GM12878 (cell line): Measurements from ENCODE around the gene CHD6. TPM values are rescaled to one million over a fixed set of nuclear protein-coding genes. Genes with fewer than 3 reads are reported as not detected.

Experiments used
- ATAC-seq: fragments of 200-7000 bp; cut with Tn5 transposase; 3 replicates; pipeline ENCODE4 v1.9.1; 2020; ENCODE audit warnings: mild to moderate bottlenecking, moderate library complexity
- BruUV-seq: library from RNA; stranded (reverse); fragments of 400-500 nt; replicated peaks from 2 replicates; lab custom pipeline; 2021; lab: Mats Ljungman, UMichigan
- CTCF ChIA-PET: fragments of 300-600 bp; sonication (Branson Sonifier 250); formaldehyde crosslinking; extraction: SDS; loops from one replicate; lab custom pipeline; 2021; ENCODE audit warnings: inconsistent platforms; lab: Yijun Ruan, JAX
- POLR2A ChIA-PET: fragments of 350-600 bp; formaldehyde crosslinking; extraction: SDS; loops from one replicate; lab custom pipeline; 2021; ENCODE audit warnings: inconsistent platforms; lab: Charles Lee
- RAD21 ChIA-PET: fragments of 300-600 bp; sonication (Branson Sonifier 250); formaldehyde crosslinking; loops from one replicate; lab custom pipeline; 2023; ENCODE audit warnings: antibody characterized with exemption; ENCODE audit not compliant: unreplicated experiment; lab: Charles Lee
- SMC1A ChIA-PET: fragments of 300-600 bp; sonication (Branson Sonifier 250); formaldehyde crosslinking; loops from one replicate; lab custom pipeline; 2023; ENCODE audit not compliant: unreplicated experiment, uncharacterized antibody; lab: Charles Lee
- DNase-seq: peaks from one replicate; pipeline ENCODE4 v3.0.0-alpha.2; 2011; ENCODE audit warnings: low read depth, low spot score
- FAIRE-seq: peaks from 3 replicates; lab custom pipeline; 2011; peaks lifted over from hg19 to GRCh38; lab: Jason Lieb, UNC
- H2AFZ ChIP-seq: 2 replicates; pipeline ENCODE4 v1.6.0; 2011; ENCODE audit warnings: low read depth, low read length, control low read depth; ENCODE audit not compliant: control insufficient read depth
- H3K27ac ChIP-seq: 2 replicates; pipeline ENCODE4 v1.5.1; 2011; ENCODE audit warnings: control low read depth; ENCODE audit not compliant: control insufficient read depth, insufficient read depth
- H3K27me3 ChIP-seq, 2 experiments: replicated peaks in 1 of 2; 2 replicates each; pipeline versions ENCODE4 v1.6.0 to v1.6.1; 2011; ENCODE audit warnings: low read length in 1 of 2; ENCODE audit not compliant: control insufficient read depth in 2 of 2, insufficient read depth in 2 of 2
- H3K36me3 ChIP-seq, 2 experiments: 2 replicates each; pipeline ENCODE4 v1.5.1; 2011; ENCODE audit warnings: low read length in 1 of 2; ENCODE audit not compliant: control insufficient read depth in 2 of 2, insufficient read depth in 2 of 2
- H3K4me1 ChIP-seq: 2 replicates; pipeline ENCODE4 v1.6.1; 2011; ENCODE audit warnings: mild to moderate bottlenecking, low read length, moderate library complexity, mixed read lengths; ENCODE audit not compliant: control insufficient read depth, insufficient read depth
- H3K4me2 ChIP-seq: 2 replicates; pipeline ENCODE4 v1.6.0; 2011; ENCODE audit warnings: control low read depth; ENCODE audit not compliant: control insufficient read depth, insufficient read depth
- H3K4me3 ChIP-seq: fragments of 200-600 bp; sonication (generic); 2 replicates; pipeline ENCODE4 v1.5.1; 2016
- H3K79me2 ChIP-seq: 2 replicates; pipeline ENCODE4 v1.6.0; 2011; ENCODE audit warnings: low read length; ENCODE audit not compliant: control insufficient read depth, insufficient read depth
- H3K9ac ChIP-seq: 2 replicates; pipeline ENCODE4 v1.8.0; 2011; ENCODE audit warnings: low read length, control low read depth, mixed read lengths; ENCODE audit not compliant: control insufficient read depth, insufficient read depth
- H3K9me3 ChIP-seq: replicated peaks from 3 replicates; pipeline ENCODE4 v1.5.1; 2011; ENCODE audit warnings: mild to moderate bottlenecking, low read length; ENCODE audit not compliant: control insufficient read depth, insufficient read depth
- H4K20me1 ChIP-seq: 2 replicates; pipeline ENCODE4 v1.6.0; 2011; ENCODE audit not compliant: control insufficient read depth, insufficient read depth
- IKZF1 ChIP-seq: fragments of 450-650 bp; conservative IDR thresholded peaks from 2 replicates; pipeline ENCODE4 v1.6.1; 2017; ENCODE audit warnings: antibody characterized with exemption, mild to moderate bottlenecking
- IKZF2 ChIP-seq, 2 experiments: fragments of 450-650 bp; IDR thresholded peaks; 2 replicates each; pipeline ENCODE4 v1.6.1; 2017; ENCODE audit warnings: mild to moderate bottlenecking in 2 of 2, moderate library complexity in 2 of 2
- IRF4 ChIP-seq: IDR thresholded peaks from 2 replicates; pipeline ENCODE4 v1.6.1; 2011; ENCODE audit warnings: low read depth, low read length
- PBX3 ChIP-seq: IDR thresholded peaks from 2 replicates; pipeline ENCODE4 v1.6.1; 2011; ENCODE audit warnings: mild to moderate bottlenecking, low read depth, low read length, moderate library complexity; ENCODE audit not compliant: insufficient replicate concordance
- SPI1 ChIP-seq: IDR thresholded peaks from 2 replicates; pipeline ENCODE4 v1.6.1; 2011; ENCODE audit warnings: low read depth, mild to moderate bottlenecking, low read length, moderate library complexity, borderline replicate concordance; ENCODE audit not compliant: insufficient read depth
- SREBF1 ChIP-seq: IDR thresholded peaks from 2 replicates; pipeline ENCODE4 v1.6.1; 2012; ENCODE audit warnings: mild to moderate bottlenecking, low read length
- WGBS: methylation state at CpG from one replicate; pipeline ENCODE4 v1.1.6; 2016; ENCODE audit warnings: low lambda C conversion rate; ENCODE audit not compliant: insufficient replicate concordance, insufficient coverage; ENCODE audit errors: missing lambda C conversion rate; 5-methylcytosine and 5-hydroxymethylcytosine counted together
- in situ Hi-C: fragments of 300-500 bp; cut with MboI; formaldehyde crosslinking; loops from 9 replicates; pipeline ENCODE4 v1.14.3; 2018; ENCODE audit warnings: mixed read lengths
- intact Hi-C: fragments of 100-400 bp; cut with micrococcal nuclease; formaldehyde crosslinking; loops from one replicate; pipeline ENCODE4 v1.14.2; 2022; ENCODE audit not compliant: unreplicated experiment
- polyA plus RNA-seq, 11 experiments: library from polyadenylated mRNA; depleted of rRNA in 4 of 11; unstranded in 6 of 11; stranded (reverse) in 5 of 11; fragments of >200 nt; fragmentation: Nextera tagmentation in 4 of 11; fragmentation: Illumina TruSeq in 1 of 11; extraction: Ambion mirVana in 4 of 11; extraction: Trizol in 1 of 11; gene quantifications; 1 replicate in 1 of 11; 2 replicates in 10 of 11; pipeline versions ENCODE4 v1.2.1 to v1.2.3, GENCODE V29; 2011 to 2016; ENCODE audit warnings: inconsistent platforms in 2 of 11, missing spikeins in 2 of 11, low read depth in 1 of 11
- total RNA-seq, 4 experiments: library from RNA; depleted of rRNA in 3 of 4; stranded (reverse); fragments of >200 nt in 3 of 4; fragmentation: Illumina TruSeq in 1 of 4; extraction: Trizol in 1 of 4; gene quantifications; 2 replicates each; pipeline versions ENCODE4 v1.2.1 to v1.2.3, GENCODE V29; 2013 to 2021

Gene CHD6
- total and polyA plus RNA-seq, 10 of the 15 experiments (the other 5 are each of a cell fraction or from before 2014, with no cell fraction given) = 4.3 to 25.5 (median 17.1) TPM

GRCh38 chr20:41657655-41658054, 39.5 kb upstream of the CHD6 start:
- RAD21 ChIA-PET = no interaction called here
- H3K36me3 ChIP-seq = no peaks in the 10 kb centered on the region
- POLR2A ChIA-PET = no interaction called here
- TF ChIP-seq SREBF1 (no peak), IKZF1 (no peak; the same call in 1 of the 2 replicates), PBX3 (no peak), IKZF2 (IDR thresholded peaks at IDR 0.05) (peak in 1 of 2 experiments; percentile 34; a peak in 1 of 4 replicates), IRF4 (no peak), SPI1 (peak; percentile 53; the same call in 1 of the 2 replicates)
- SMC1A ChIA-PET = interaction anchor here (1.0 to 2.2 kb wide), 3 partner anchors 9 to 40 kb away, joined by 3 to 6 read pairs (median 4); no protein-coding TSS in a partner anchor
- CTCF ChIA-PET = interaction anchor here (1.2 to 1.4 kb wide), 2 partner anchors 8 to 17 kb away, joined by 3 read pairs; no protein-coding TSS in a partner anchor
- H3K27me3 ChIP-seq = no peaks in the 10 kb centered on the region
- no peaks in the 10 kb centered on the region for H3K9me3 ChIP-seq
- BruUV-seq = no TSS peak
- intact Hi-C loops (no loop called here), in situ Hi-C loops (no loop called here)
- FAIRE-seq = no peak
- ATAC-seq = peak; percentile 34
- no peaks in the 10 kb centered on the region for H3K4me1 ChIP-seq
- H3K4me2 ChIP-seq = no peak overlapping the region
- no peak overlapping the region for H3K4me3 ChIP-seq
- 25% methylated on average over 7 of the region's 7 CpGs for whole genome bisulfite sequencing
- no peak overlapping the region for H3K9ac ChIP-seq
- H3K79me2 ChIP-seq = no peaks in the 10 kb centered on the region
- no peak overlapping the region for H3K27ac ChIP-seq
- H4K20me1 ChIP-seq = no peaks in the 10 kb centered on the region
- no peak overlapping the region for H2AFZ ChIP-seq
- no peak for DNase-seq
